Measurements from ENCODE around the gene CD300A.

The CD300A gene

GRCh38 chr17:74466111-74466827, at the start of gene CD300A:
Gene CD300A (plus strand): TSS chr17:74466634. CDS start chr17:74466704, 70 bp downstream.
- no peak for DNase-seq (ENCODE audit: low read depth)

DNA sequence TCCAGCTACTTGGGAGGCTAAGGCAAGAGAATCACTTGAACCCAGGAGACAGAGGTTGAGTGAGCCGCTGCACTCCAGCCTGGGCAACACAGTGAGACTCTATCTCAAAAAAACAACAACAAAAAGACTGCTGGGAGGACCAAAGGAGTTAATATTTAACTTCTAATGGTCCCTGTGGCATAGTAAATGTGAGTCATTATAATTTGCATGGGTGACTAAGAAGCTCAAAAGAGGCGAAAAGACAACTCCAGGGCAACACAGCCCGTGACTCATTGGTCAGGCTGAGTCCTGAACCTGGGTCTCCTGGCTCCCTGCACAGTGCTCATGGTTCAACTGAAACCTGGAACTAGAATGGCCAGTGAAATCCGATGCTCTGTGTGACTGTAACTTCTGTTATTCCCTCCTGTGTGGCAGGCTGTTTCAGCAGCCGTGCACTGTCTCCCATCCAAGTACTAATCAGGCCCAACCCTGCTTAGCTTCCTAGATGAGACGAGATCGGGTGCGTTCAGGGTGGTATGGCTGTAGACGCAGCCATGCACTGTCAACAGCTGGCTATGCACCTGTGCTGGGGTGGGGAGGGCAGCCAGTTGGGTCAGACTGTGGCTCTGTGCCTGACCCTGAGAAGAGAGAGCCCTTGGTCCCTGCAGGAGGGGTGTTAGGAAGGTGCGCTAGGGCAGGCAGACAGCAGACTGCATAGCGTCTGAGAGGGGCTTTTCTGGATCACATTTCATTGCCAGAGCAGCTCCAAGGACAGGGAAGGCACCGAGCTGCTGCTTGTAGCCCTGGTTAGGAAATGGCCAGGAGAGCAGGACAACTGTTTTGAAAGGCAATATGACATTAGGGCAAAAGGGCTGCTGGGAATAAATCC, 49.0 kb upstream of the CD300A start:
- peak; percentile 47 for DNase-seq (ENCODE audit: low read depth)

DNA sequence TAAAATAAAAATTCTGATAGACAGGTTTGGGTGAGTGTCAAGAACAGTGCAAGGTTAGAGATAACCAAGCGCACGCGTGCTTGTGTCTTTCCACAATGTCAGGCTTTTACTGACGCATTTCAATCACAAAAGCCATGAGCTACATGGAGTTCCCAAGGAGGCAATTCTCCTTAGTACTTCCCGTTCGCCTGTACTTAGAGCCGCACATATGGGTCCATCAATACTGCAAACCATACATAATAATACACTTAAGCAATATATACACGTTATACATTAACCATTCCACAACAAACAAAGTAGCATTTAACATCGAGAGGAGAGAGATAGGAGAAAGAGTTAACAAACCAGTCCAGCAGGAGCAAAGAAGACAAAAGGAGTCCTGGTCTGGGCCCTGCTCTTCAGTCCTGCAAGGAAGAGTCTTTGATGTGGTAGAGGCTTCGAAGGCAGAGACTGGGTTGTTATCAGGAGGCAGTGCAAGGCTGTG, 46.5 kb upstream of the CD300A start:
- no peak for DNase-seq (ENCODE audit: low read depth)

GRCh38 chr17:74424117-74424516, 42.3 kb upstream of the CD300A start:
- no peak for DNase-seq (ENCODE audit: low read depth)

DNA sequence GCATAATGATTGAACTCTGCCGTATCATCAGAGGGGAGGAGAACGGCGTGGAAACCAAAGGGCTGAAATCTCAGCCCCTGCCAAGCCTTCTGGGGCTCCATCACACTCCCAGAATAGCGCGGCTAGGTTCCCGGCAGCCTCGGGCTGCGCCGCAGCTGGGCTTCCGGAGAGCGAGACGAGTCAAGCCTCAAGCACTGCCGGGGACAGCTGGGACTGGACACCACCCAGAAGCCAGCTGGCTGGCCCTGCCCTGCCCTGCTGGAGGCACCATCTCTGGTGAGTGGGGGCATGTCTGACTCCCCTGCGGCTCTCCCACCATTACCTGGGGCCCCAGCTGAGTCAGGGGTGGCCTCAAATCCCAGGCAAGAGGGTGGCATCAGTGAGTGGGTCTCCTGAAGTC, 41.8 kb upstream of the CD300A start:
- DNase-seq (ENCODE audit: low read depth) = no peak

- DNase-seq (ENCODE audit: low read depth) = no peak
Measured at GRCh38 chr17:74426551-74427047, 39.8 kb upstream of the CD300A start.

GRCh38 chr17:74427048-74427762, 39.2 kb upstream of the CD300A start:
- no peak for DNase-seq (ENCODE audit: low read depth)

- no peak for DNase-seq (ENCODE audit: low read depth)
Measured at GRCh38 chr17:74427763-74428153, 38.7 kb upstream of the CD300A start.

GRCh38 chr17:74429604-74430384, 36.6 kb upstream of the CD300A start:
- no peak for DNase-seq (ENCODE audit: low read depth)

DNA sequence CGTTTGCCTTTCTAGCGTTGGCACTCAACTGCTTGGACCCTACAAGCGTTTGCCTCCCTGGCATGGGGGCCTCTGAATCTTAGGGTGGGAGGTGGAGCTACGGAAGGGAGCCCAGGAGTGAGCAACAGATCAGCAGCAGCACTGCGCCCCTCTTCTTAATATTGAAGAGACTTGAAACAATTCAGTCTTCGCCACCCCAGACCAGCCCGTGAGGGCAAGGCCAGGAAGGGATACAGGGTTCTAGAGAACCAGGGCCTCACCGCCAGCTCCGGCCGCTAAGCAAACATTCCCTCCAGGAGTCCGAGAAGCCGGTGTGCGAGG, 36.1 kb upstream of the CD300A start:
- no peak for DNase-seq (ENCODE audit: low read depth)

- DNase-seq (ENCODE audit: low read depth) = peak; percentile 24
Measured at GRCh38 chr17:74430706-74431567, 35.5 kb upstream of the CD300A start.

DNA sequence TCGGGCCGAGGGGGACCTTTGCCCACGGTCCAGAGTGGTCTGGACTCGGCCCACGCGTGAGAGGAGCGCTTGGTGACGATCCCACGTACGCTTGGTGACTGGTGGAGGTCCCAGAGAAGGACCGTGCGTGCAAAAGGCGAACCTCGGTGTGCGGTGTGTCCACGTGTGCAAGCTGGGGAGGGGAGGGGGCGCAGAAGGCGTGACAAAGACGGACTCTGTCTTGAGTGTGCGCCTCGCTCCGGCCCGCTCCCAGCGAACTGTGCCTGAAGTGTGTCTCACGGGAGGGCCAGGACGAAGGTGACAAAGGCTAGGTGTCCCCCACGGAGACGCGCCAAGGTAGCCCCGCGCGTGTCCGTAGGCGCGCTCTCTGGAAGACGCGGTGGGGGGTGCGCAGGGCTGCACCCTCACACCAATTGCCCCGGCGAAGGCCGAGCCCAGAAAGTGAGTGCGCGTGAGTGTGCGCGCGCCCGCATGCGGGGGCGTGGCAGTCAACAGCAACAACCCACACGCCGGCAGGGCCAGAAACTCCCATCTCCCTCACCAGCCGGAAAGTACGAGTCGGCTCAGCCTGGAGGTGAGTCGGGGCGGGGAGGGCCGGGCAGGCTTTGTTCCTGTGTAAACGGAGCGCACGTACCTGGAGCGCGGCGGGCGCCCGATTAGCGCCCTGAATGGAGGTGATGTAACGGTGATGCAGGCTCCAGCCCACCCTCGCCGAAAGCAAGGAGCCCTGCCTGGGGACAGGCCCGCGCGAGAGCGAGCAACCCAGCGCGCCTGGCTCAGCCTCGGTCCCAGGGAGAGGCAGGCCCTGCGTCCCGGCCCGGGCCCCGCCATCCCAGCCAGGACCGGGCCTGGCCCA, 34.6 kb upstream of the CD300A start, which contains the start of gene GPRC5C:
Gene GPRC5C (plus strand): TSS at position 521 of the 856 bp plus-strand sequence. CDS start 7,689 bp downstream, outside the sequence.
- no peak for DNase-seq (ENCODE audit: low read depth)

DNA sequence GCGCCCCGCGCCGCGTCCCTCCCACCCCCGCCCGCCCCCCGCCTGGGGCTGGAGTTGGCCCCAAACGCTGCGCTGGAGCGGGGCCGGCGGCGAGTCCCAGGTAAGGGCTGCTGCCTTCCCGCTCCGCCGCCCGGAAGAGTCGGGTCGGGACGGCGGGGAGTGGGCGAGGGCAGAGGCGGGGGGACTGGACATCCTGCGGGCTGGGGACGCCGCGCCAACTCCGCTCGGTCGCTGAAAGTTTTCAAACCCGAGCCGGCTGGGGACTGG, 34.1 kb upstream of the CD300A start:
- DNase-seq (ENCODE audit: low read depth) = no peak

- DNase-seq (ENCODE audit: low read depth) = no peak
Measured at GRCh38 chr17:74432766-74433391, 33.6 kb upstream of the CD300A start.

DNA sequence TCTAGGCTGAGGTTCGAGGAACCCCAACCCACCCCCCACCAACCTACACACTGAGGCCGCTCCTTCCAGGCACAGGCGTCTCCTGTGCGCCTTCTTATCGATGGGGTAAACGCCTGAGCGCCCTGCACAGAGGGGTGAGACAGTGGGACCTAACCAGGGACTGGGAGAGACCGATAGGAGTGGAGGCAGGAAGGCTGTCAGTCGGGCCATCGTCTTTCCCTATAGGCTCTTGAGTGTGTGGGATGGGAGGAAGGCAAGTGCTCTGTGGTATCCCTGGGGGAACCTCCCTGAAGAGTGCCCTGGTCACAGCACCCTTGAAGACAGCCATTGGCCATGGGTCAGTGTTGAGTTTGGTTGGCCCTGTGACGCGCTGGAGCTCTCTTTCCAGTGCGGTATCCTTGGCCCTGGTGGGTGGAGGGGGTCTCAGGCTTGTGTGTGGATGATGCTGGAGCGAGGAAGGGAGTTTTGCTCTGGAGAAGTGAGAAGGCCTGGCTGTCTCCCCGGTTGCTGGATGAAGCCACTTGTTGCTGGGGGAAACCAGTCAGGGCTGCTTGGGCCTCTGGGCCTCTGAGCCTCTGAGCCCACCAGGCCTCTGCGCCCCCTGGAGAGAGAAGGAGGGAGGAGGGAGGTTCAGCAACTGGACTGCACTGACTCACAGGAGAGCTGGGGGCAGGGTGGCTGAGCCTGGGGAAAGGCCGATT, 32.9 kb upstream of the CD300A start:
- no peak for DNase-seq (ENCODE audit: low read depth)

DNA sequence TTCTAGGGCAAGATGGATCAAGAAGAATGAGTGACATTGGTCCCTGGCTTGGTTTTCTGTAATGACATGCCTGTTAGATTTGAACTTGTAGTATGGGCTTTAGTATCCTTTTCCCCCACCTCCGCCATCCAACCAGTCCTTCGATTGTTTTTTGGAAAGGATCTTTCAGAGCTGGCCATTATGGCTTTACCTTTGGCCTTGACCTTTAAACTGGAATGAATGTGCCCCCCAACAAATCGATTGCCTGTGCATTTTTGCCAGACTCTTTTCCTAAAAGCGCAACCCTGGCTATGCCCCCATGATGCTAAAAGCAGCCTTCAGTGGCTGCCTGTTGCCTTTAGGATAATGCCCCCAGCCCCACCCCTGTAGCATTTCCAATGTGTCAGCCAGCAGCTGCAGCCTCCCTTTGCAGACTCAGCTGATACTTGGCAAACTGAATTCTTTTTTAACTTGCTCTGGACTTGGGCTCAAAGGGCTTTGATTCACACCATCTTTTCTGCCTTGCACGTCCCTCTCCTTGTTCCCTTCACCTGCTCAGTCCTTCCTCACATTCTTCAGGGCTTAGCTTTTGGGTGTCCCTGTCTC, 30.6 kb upstream of the CD300A start:
- DNase-seq (ENCODE audit: low read depth) = no peak

DNA sequence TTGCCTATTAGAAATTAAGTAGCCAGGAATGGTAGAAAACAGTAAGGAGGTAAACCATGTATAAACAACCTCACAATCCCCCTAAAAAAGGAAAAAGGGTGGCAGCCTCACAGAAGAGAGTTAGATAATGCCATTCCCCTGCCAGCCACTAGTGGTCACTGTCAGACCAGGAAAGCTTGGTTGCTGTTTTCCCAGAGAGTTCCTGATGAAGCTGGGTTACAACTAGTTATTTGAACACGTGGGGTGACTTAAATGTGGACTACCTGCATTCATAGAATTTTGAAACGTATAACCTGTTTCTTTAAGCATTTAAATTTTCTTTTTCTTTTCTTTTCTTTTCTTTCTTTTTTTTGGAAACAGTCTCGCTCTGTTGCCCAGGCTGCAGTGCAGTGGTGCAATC, 28.7 kb upstream of the CD300A start:
- DNase-seq (ENCODE audit: low read depth) = no peak
